Measurements from ENCODE around the gene LRRC61. TPM values are rescaled to one million over a fixed set of nuclear protein-coding genes. Genes with fewer than 3 reads are reported as not detected.

LRRC61 gene
- total RNA-seq, 2 experiments from 2014 or later: not detected

DNA sequence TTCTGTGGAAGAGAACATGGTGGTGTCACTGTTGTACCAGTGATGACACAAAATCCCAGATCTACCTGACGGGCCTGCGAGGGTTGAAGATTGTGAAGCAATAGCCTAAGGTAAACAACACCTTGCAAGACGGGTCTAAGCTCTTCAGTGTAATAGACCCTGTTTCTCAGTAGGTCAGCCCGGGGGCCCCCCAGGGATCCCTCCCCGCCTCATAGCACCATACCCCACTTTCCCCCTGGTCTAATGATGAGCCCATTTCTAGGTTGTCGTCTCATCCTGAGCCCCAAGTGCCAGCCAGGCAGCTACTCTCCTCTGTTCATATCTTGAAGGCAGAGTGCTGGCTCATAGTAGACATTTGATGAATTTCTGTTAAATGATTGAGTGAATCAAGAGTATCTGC is 2.7 kb downstream of the LRRC61 start:
- H3K27ac ChIP-seq (ENCODE audit: low read depth, low read length, poor library complexity, severe bottlenecking): no peak overlapping the region
- no peaks in the 10 kb centered on the region for H3K9me3 ChIP-seq (ENCODE audit: low read length)
- no peaks in the 10 kb centered on the region for H3K4me1 ChIP-seq (ENCODE audit: insufficient read depth, low read length, poor library complexity, severe bottlenecking)
- no peak overlapping the region for H3K4me3 ChIP-seq (ENCODE audit: low read depth, low read length, poor library complexity, severe bottlenecking)
- no peaks in the 10 kb centered on the region for H3K9me2 ChIP-seq (ENCODE audit: insufficient read depth, low read length)
- no TSS peak for BruUV-seq (replicated peaks)
- ChIA-PET POLR2A (interaction anchor here (0.7 kb wide), 1 partner anchor 710 kb away, joined by 4 read pairs; no protein-coding TSS in a partner anchor), CTCF (ENCODE audit: unreplicated experiment) (no interaction called here)
- H3K36me3 ChIP-seq (ENCODE audit: insufficient read depth, low read length): no peaks in the 10 kb centered on the region
- DNase-seq (ENCODE audit: low spot score): no peak
- no peak overlapping the region for H2AFZ ChIP-seq (ENCODE audit: low read length)
- H4K20me1 ChIP-seq (ENCODE audit: insufficient read depth, low read length): no peaks in the 10 kb centered on the region
- intact Hi-C loops (cut with micrococcal nuclease; ENCODE audit: unreplicated experiment): no loop called here
- no peak overlapping the region for H3K4me2 ChIP-seq (ENCODE audit: low read length)
- no peaks in the 10 kb centered on the region for H3K79me2 ChIP-seq (ENCODE audit: insufficient read depth, low read depth, low read length)
- TF ChIP-seq EZH2phosphoT487 (IDR thresholded peaks at IDR 0.05; ENCODE audit: borderline replicate concordance, low read depth, low read length): no peak
- TF ChIP-seq, protein P1, sequence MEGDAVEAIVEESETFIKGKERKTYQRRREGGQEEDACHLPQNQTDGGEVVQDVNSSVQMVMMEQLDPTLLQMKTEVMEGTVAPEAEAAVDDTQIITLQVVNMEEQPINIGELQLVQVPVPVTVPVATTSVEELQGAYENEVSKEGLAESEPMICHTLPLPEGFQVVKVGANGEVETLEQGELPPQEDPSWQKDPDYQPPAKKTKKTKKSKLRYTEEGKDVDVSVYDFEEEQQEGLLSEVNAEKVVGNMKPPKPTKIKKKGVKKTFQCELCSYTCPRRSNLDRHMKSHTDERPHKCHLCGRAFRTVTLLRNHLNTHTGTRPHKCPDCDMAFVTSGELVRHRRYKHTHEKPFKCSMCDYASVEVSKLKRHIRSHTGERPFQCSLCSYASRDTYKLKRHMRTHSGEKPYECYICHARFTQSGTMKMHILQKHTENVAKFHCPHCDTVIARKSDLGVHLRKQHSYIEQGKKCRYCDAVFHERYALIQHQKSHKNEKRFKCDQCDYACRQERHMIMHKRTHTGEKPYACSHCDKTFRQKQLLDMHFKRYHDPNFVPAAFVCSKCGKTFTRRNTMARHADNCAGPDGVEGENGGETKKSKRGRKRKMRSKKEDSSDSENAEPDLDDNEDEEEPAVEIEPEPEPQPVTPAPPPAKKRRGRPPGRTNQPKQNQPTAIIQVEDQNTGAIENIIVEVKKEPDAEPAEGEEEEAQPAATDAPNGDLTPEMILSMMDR (conservative IDR thresholded peaks at IDR 0.05; ENCODE audit: low read length): no peak

DNA sequence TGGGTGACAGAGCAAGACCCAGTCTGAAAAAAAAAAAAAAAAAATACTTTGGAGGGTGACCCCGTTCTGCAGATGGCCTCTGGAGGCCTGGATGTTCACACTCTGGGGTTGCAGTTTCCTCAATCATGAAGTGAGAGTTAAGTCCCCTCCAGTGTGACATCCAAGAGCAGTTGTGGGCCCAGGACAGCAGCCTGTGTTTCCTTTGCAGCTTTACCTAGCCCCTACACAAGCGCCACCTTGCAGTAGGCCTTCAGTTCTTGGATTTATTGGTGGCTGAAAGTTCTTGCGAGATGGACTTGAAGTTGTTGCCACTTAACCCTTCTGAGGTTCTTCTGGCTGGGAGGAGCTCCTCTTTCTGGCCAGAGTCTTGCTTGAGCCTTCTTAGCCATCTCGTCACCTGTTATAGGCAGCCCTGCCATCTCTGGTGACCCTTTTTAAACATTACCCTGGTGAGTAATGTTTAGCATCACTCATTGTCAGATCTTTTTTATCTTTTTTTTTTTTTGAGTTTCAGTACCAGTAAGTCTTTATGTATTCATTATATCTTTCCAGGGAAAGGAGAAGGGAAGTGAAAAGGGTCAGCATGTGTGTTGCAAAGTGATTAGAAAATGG is 3.6 kb downstream of the LRRC61 start:
- Histone ChIP-seq H3K79me2 (ENCODE audit: insufficient read depth, low read depth, low read length) (no peaks in the 10 kb centered on the region), H4K20me1 (ENCODE audit: insufficient read depth, low read length) (no peaks in the 10 kb centered on the region), H3K4me3 (ENCODE audit: low read depth, low read length, poor library complexity, severe bottlenecking) (no peak overlapping the region), H3K4me1 (ENCODE audit: insufficient read depth, low read length, poor library complexity, severe bottlenecking) (no peaks in the 10 kb centered on the region), H3K27ac (ENCODE audit: low read depth, low read length, poor library complexity, severe bottlenecking) (no peak overlapping the region), H3K9me3 (ENCODE audit: low read length) (no peaks in the 10 kb centered on the region), H2AFZ (ENCODE audit: low read length) (no peak overlapping the region), H3K4me2 (ENCODE audit: low read length) (no peak overlapping the region), H3K36me3 (ENCODE audit: insufficient read depth, low read length) (no peaks in the 10 kb centered on the region), H3K9me2 (ENCODE audit: insufficient read depth, low read length) (no peaks in the 10 kb centered on the region)
- no peak for DNase-seq (ENCODE audit: low spot score)
- BruUV-seq (replicated peaks): no TSS peak
- CTCF ChIA-PET (ENCODE audit: unreplicated experiment): no interaction called here
- TF ChIP-seq EZH2phosphoT487 (IDR thresholded peaks at IDR 0.05; ENCODE audit: borderline replicate concordance, low read depth, low read length): no peak
- TF ChIP-seq, protein P1 (conservative IDR thresholded peaks at IDR 0.05; ENCODE audit: low read length): no peak
- POLR2A ChIA-PET: interaction anchor here (0.7 kb wide), 1 partner anchor 710 kb away, joined by 4 read pairs; no protein-coding TSS in a partner anchor
- intact Hi-C loops (cut with micrococcal nuclease; ENCODE audit: unreplicated experiment): no loop called here

DNA sequence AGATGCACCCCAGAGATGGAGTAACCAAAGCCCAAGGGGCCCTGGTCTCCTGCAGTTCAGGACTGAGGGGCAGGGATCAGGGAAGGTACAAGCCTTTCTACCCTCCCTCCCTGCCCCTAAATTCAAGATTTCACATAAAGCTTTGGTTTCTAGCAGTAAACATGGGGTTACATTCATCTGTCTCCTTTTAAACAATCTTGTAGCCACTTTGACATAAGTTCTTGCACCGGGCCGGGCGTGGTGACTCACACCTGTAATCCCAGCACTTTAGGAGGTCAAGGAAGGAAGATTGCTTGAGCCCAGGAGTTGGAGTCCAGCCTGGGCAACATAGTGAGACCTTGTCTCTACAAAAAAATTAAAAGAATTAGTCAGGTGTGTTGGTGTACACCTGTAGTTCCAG is 4.2 kb downstream of the LRRC61 start:
- intact Hi-C loops (cut with micrococcal nuclease; ENCODE audit: unreplicated experiment): no loop called here
- H3K4me1 ChIP-seq (ENCODE audit: insufficient read depth, low read length, poor library complexity, severe bottlenecking): no peaks in the 10 kb centered on the region
- CTCF ChIA-PET (ENCODE audit: unreplicated experiment): no interaction called here
- H3K4me3 ChIP-seq (ENCODE audit: low read depth, low read length, poor library complexity, severe bottlenecking): no peak overlapping the region
- POLR2A ChIA-PET: no interaction called here
- TF ChIP-seq, protein P1 (conservative IDR thresholded peaks at IDR 0.05; ENCODE audit: low read length): no peak
- TF ChIP-seq EZH2phosphoT487 (IDR thresholded peaks at IDR 0.05; ENCODE audit: borderline replicate concordance, low read depth, low read length): no peak
- H3K9me2 ChIP-seq (ENCODE audit: insufficient read depth, low read length): no peaks in the 10 kb centered on the region
- H3K79me2 ChIP-seq (ENCODE audit: insufficient read depth, low read depth, low read length): no peaks in the 10 kb centered on the region
- DNase-seq (ENCODE audit: low spot score): no peak
- BruUV-seq (replicated peaks): no TSS peak
- H3K27ac ChIP-seq (ENCODE audit: low read depth, low read length, poor library complexity, severe bottlenecking): no peak overlapping the region
- H4K20me1 ChIP-seq (ENCODE audit: insufficient read depth, low read length): no peaks in the 10 kb centered on the region
- H2AFZ ChIP-seq (ENCODE audit: low read length): no peak overlapping the region
- no peaks in the 10 kb centered on the region for H3K9me3 ChIP-seq (ENCODE audit: low read length)
- H3K4me2 ChIP-seq (ENCODE audit: low read length): no peak overlapping the region
- H3K36me3 ChIP-seq (ENCODE audit: insufficient read depth, low read length): no peaks in the 10 kb centered on the region

Measured in OCI-LY7 (cell line).